Activated CD4-positive, alpha-beta T cell treated with anti-CD3 and anti-CD28 coated beads, Interleukin-2, amount 50 U/mL, for 48 hours (primary cell): ENCODE results near the gene ULK4.

ENCODE experiments used
- DNase-seq, 2 experiments: peaks; one replicate each; pipeline ENCODE4 v3.0.0-alpha.2; 2020

ULK4 gene

GRCh38 chr3:41204369-41204768, 757.5 kb downstream of the ULK4 start:
- DNase-seq: no peak

- DNase-seq: no peak
These were observed 759.0 kb downstream of the ULK4 start for GRCh38 chr3:41202834-41203345.

- no peak for DNase-seq
These were observed 759.6 kb downstream of the ULK4 start for GRCh38 chr3:41202075-41202833.

GRCh38 chr3:41200669-41201021, 761.3 kb downstream of the ULK4 start:
- peak in 1 of 2 experiments; percentile 34 for DNase-seq

GRCh38 chr3:41199866-41200668, 761.8 kb downstream of the ULK4 start:
- DNase-seq: peak; percentile 45 to 46

- peak; percentile 91 to 92 for DNase-seq
These were observed 762.7 kb downstream of the ULK4 start, which contains the start of gene CTNNB1 for GRCh38 chr3:41198950-41199865. Gene CTNNB1 (plus strand): TSS chr3:41199505. CDS start chr3:41224069, 24,564 bp downstream.

- peak; percentile 26 to 28 for DNase-seq
These were observed 763.4 kb downstream of the ULK4 start for GRCh38 chr3:41198526-41198925.

GRCh38 chr3:41198046-41198445, 763.9 kb downstream of the ULK4 start:
- DNase-seq: no peak
